ENCODE results near the gene DENND6B.

GRCh38 chr22:50268655-50269113 lies 58.1 kb downstream of the DENND6B start:
- TF ChIP-seq CTCF (IDR thresholded peaks at IDR 0.05) (no peak), POLR2A (IDR thresholded peaks at IDR 0.05) (no peak)
